ENCODE data around the gene PAOX.
"Not testable (repeated sequence)": the region's sequence is repeated elsewhere in the genome, so short reads cannot be mapped to it uniquely, and the experiment has no call there.

PAOX gene

DNA sequence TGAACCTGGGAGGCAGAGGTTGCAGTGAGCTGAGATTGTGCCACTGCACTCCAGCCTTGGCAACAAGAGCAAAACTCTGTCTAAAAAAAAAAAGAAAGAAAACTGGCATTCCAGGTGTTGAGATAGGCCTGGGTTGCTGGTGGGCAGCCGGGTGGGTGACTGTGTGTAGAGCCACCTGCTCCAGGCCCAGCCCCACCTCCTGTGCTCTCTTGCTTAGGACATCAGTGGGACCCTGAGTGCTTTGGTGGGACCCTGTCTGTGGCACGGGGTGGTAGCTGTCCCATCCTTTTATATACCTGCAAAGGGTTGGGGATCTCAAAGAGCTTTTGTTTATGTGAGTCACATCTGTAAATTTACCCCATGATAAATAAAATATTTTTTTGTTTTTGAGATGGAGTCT lies 6.2 kb downstream of the PAOX start (continued):
- no peak for TF ChIP-seq ZNF398 (tag by site-specific recombination; IDR thresholded peaks at IDR 0.05)
- TF ChIP-seq ZSCAN23 (tag by site-specific recombination; IDR thresholded peaks at IDR 0.05): no peak
- TF ChIP-seq, protein P1, sequence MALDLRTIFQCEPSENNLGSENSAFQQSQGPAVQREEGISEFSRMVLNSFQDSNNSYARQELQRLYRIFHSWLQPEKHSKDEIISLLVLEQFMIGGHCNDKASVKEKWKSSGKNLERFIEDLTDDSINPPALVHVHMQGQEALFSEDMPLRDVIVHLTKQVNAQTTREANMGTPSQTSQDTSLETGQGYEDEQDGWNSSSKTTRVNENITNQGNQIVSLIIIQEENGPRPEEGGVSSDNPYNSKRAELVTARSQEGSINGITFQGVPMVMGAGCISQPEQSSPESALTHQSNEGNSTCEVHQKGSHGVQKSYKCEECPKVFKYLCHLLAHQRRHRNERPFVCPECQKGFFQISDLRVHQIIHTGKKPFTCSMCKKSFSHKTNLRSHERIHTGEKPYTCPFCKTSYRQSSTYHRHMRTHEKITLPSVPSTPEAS (tag by site-specific recombination; IDR thresholded peaks at IDR 0.05): no peak
- no peak for TF ChIP-seq ZNF335 (tag by site-specific recombination; conservative IDR thresholded peaks at IDR 0.05)
- TF ChIP-seq SP2 (tag by site-specific recombination; IDR thresholded peaks at IDR 0.05): no peak
- no peak for TF ChIP-seq GLIS2 (tag by site-specific recombination; IDR thresholded peaks at IDR 0.05)
- no peak for TF ChIP-seq PRDM6 (tag by site-specific recombination; IDR thresholded peaks at IDR 0.05)
- TF ChIP-seq ZNF660 (tag by site-specific recombination; IDR thresholded peaks at IDR 0.05): no peak
- TF ChIP-seq ZNF549 (tag by site-specific recombination; IDR thresholded peaks at IDR 0.05): no peak
- no peak for TF ChIP-seq ZSCAN30 (tag by site-specific recombination; IDR thresholded peaks at IDR 0.05)

- H3K4me3 ChIP-seq (ENCODE audit: low read depth, low read length); H3K9me3 ChIP-seq (ENCODE audit: control insufficient read depth, insufficient read depth, low read depth, low read length); H3K4me1 ChIP-seq (ENCODE audit: control insufficient read depth, insufficient read depth, low read length); H3K36me3 ChIP-seq (ENCODE audit: control insufficient read depth in 2 of 2, insufficient read depth in 1 of 2, low read length in 2 of 2); POLR2A ChIA-PET; H3K27ac ChIP-seq (ENCODE audit: extremely low read depth, low read depth, low read length): not testable (repeated sequence)
- CTCF ChIA-PET: interaction anchor here (2.6 kb wide), 1 partner anchor 57 kb away, joined by 12 read pairs; no protein-coding TSS in a partner anchor
These were observed 7.9 kb downstream of the PAOX start for GRCh38 chr10:133386951-133387350.

DNA sequence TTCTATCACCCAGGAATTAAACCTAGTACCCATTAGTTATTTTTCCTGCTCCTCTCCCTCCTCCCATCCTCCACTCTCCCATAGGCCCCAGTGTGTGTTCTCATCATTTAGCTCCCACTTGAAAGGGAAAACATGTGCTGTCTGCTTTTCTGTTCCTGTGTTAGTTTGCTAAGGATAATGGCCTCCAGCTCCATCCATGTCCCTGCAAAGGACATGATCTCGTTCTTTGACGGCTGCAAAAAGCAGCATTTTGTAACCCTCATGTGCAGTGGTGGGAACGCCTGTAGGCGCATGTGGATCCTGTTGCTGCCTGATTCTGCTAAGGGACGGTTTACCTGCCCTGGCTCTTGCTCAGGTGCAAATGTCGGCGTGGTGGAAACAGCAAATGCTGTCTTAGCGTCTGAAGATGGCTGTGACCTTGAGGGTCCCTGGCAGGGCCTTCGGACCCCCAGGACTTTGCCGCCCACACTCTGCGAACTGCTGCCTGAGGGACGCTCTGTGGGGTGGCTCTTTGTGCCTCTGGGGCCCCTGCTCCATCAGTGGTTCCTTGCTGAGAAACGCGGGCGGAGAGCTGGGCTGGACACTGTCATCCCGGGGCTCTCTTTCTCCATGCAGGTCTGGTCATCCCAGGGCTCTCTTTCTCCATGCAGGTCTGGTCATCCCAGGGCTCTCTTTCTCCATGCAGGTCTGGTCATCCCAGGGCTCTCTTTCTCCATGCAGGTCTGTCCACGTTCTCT lies 9.3 kb downstream of the PAOX start:
- POLR2A ChIA-PET: interaction anchor here (0.6 to 1.2 kb wide), 3 partner anchors 10 to 15 kb away, joined by 3 read pairs; partner anchors contain the start of gene ECHS1
- Histone ChIP-seq H3K27ac (ENCODE audit: extremely low read depth, low read depth, low read length) (no peak overlapping the region), H3K4me3 (ENCODE audit: low read depth, low read length) (no peak overlapping the region)
- TF ChIP-seq ZXDB (tag by site-specific recombination; IDR thresholded peaks at IDR 0.05) (peak; percentile 52; the same call in 1 of the 2 replicates), ZNF148 (tag by site-specific recombination; IDR thresholded peaks at IDR 0.05; ENCODE audit: borderline replicate concordance) (no peak), ZBTB7A (tag by site-specific recombination; IDR thresholded peaks at IDR 0.05; ENCODE audit: low read depth) (no peak), ZNF510 (tag by site-specific recombination; IDR thresholded peaks at IDR 0.05; ENCODE audit: insufficient replicate concordance) (no peak), MEIS1 (CRISPR knock-in tag; IDR thresholded peaks at IDR 0.05; ENCODE audit: borderline replicate concordance) (no peak), MYNN (tag by site-specific recombination; IDR thresholded peaks at IDR 0.05; ENCODE audit: borderline replicate concordance) (no peak), ZNF335 (tag by site-specific recombination; conservative IDR thresholded peaks at IDR 0.05) (no peak), OSR2 (tag by site-specific recombination; IDR thresholded peaks at IDR 0.05) (no peak), ZNF398 (tag by site-specific recombination; IDR thresholded peaks at IDR 0.05) (no peak)
- TF ChIP-seq, protein P2, sequence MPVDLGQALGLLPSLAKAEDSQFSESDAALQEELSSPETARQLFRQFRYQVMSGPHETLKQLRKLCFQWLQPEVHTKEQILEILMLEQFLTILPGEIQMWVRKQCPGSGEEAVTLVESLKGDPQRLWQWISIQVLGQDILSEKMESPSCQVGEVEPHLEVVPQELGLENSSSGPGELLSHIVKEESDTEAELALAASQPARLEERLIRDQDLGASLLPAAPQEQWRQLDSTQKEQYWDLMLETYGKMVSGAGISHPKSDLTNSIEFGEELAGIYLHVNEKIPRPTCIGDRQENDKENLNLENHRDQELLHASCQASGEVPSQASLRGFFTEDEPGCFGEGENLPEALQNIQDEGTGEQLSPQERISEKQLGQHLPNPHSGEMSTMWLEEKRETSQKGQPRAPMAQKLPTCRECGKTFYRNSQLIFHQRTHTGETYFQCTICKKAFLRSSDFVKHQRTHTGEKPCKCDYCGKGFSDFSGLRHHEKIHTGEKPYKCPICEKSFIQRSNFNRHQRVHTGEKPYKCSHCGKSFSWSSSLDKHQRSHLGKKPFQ (tag by site-specific recombination; IDR thresholded peaks at IDR 0.05): no peak
- TF ChIP-seq, protein P3, sequence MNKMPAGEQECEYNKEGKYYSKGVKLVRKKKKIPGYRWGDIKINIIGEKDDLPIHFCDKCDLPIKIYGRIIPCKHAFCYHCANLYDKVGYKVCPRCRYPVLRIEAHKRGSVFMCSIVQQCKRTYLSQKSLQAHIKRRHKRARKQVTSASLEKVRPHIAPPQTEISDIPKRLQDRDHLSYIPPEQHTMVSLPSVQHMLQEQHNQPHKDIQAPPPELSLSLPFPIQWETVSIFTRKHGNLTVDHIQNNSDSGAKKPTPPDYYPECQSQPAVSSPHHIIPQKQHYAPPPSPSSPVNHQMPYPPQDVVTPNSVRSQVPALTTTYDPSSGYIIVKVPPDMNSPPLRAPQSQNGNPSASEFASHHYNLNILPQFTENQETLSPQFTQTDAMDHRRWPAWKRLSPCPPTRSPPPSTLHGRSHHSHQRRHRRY (tag by site-specific recombination; IDR thresholded peaks at IDR 0.05): no peak

More for the DNA sequence above, 9.3 kb downstream of the PAOX start:
- H3K36me3 ChIP-seq (ENCODE audit: control insufficient read depth in 2 of 2, insufficient read depth in 1 of 2, low read length in 2 of 2): peaks cover 0 to 7% of the 10 kb centered on the region in 2 experiments; a peak in 1 of 3 replicates
- CTCF ChIA-PET: interaction anchor here (2.6 kb wide), 1 partner anchor 59 kb away, joined by 12 read pairs; no protein-coding TSS in a partner anchor
- no peaks in the 10 kb centered on the region for H3K9me3 ChIP-seq (ENCODE audit: control insufficient read depth, insufficient read depth, low read depth, low read length)
- 0 out of 2 replicates have a peak, but pooled peaks cover 2% of the 10 kb centered on the region for H3K4me1 ChIP-seq (ENCODE audit: control insufficient read depth, insufficient read depth, low read length)

All from HEK293 (cell line).